Astrocyte (in vitro differentiated cells and primary cell): Measurements from ENCODE around the gene CRYBB1.

Experiments used
- EZH2 ChIP-seq: IDR thresholded peaks from 2 replicates; pipeline ENCODE4 v1.6.1; 2012; ENCODE audit warnings: mild to moderate bottlenecking, low read length, inconsistent platforms; ENCODE audit not compliant: insufficient read depth
- TF ChIP-seq, protein P1 (sequence below): IDR thresholded peaks from 2 replicates; pipeline ENCODE4 v1.5.1; 2011; ENCODE audit warnings: low read depth, mild to moderate bottlenecking, inconsistent platforms, low read length, moderate library complexity; ENCODE audit not compliant: insufficient read depth

GRCh38 chr22:26614322-26614721 lies 3.5 kb downstream of the CRYBB1 start:
- TF ChIP-seq, protein P1, sequence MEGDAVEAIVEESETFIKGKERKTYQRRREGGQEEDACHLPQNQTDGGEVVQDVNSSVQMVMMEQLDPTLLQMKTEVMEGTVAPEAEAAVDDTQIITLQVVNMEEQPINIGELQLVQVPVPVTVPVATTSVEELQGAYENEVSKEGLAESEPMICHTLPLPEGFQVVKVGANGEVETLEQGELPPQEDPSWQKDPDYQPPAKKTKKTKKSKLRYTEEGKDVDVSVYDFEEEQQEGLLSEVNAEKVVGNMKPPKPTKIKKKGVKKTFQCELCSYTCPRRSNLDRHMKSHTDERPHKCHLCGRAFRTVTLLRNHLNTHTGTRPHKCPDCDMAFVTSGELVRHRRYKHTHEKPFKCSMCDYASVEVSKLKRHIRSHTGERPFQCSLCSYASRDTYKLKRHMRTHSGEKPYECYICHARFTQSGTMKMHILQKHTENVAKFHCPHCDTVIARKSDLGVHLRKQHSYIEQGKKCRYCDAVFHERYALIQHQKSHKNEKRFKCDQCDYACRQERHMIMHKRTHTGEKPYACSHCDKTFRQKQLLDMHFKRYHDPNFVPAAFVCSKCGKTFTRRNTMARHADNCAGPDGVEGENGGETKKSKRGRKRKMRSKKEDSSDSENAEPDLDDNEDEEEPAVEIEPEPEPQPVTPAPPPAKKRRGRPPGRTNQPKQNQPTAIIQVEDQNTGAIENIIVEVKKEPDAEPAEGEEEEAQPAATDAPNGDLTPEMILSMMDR: no peak
- no peak for TF ChIP-seq EZH2
